Activated T-helper 2 cell treated with anti-CD3 and anti-CD28 coated beads, Interferon-gamma antibody, Interleukin-2, Interleukin-4, amounts not matched to agents 10 μg/mL and 5 μg/mL and 100 μg/mL, durations not matched to agents 14 hours and 24 hours and 36 hours (primary cell): ENCODE measurements around the gene SDSL. TPM values are rescaled to one million over a fixed set of nuclear protein-coding genes. Genes with fewer than 3 reads are reported as not detected.

Experiments
- DNase-seq: peaks from one replicate; pipeline ENCODE4 v3.0.0; 2021; ENCODE audit warnings: low spot score
- H3K27ac Mint-ChIP-seq: one replicate; pipeline ENCODE4 v1.8.0; 2021; ENCODE audit warnings: mixed read lengths
- H3K27me3 Mint-ChIP-seq: one replicate; pipeline ENCODE4 v1.8.0; 2021; ENCODE audit warnings: low read depth, mixed read lengths
- H3K36me3 Mint-ChIP-seq: one replicate; pipeline ENCODE4 v1.8.0; 2021; ENCODE audit warnings: low read depth, mixed read lengths
- H3K4me1 Mint-ChIP-seq: one replicate; pipeline ENCODE4 v1.8.0; 2021; ENCODE audit warnings: low read depth, mixed read lengths
- H3K4me3 Mint-ChIP-seq: one replicate; pipeline ENCODE4 v1.8.0; 2021; ENCODE audit warnings: low read depth, mild to moderate bottlenecking, moderate library complexity, mixed read lengths
- H3K9me3 Mint-ChIP-seq: one replicate; pipeline ENCODE4 v1.8.0; 2021; ENCODE audit warnings: mixed read lengths
- intact Hi-C: fragments of 100-400 bp; cut with micrococcal nuclease; formaldehyde crosslinking; loops from one replicate; pipeline ENCODE4 v1.15.1; 2023
- total RNA-seq: library from RNA; stranded (reverse); gene quantifications from 2 replicates; pipeline ENCODE4 v1.2.3, GENCODE V29; 2022

Gene SDSL
- total RNA-seq, 1 donor from 2014 or later = 0.46 TPM

DNA sequence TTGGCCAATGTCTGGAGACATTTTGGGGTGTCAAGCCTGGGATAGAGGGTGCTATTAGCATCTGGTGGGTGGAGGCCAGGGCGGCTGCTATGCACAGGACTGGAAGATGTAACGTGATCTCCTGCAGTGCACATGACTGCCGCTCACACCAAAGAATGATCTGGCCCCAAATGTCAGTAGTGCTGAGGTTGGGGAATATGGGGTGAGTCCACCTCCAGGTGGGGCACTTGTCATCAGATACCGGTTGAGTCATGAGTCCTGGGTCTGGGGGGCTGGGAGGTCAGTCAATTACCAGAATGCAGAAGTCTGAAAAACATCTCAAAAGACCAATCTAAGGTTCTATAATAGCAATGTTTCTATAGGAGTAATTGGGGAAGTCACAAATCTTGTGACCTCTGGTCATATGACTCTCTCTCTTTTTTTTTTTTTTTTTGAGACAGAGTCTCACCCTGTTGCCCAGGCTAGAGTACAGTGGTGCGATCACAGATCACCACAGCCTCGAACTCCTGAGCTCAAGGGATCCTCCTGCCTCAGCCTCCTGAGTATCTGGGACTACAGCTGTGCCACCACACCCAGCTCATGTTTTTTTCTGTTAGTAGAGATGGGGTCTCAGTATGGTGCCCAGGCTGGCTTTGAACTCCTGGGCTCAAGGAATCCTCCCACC lies 6.0 kb upstream of the SDSL start:
- intact Hi-C loops = no loop called here

DNA sequence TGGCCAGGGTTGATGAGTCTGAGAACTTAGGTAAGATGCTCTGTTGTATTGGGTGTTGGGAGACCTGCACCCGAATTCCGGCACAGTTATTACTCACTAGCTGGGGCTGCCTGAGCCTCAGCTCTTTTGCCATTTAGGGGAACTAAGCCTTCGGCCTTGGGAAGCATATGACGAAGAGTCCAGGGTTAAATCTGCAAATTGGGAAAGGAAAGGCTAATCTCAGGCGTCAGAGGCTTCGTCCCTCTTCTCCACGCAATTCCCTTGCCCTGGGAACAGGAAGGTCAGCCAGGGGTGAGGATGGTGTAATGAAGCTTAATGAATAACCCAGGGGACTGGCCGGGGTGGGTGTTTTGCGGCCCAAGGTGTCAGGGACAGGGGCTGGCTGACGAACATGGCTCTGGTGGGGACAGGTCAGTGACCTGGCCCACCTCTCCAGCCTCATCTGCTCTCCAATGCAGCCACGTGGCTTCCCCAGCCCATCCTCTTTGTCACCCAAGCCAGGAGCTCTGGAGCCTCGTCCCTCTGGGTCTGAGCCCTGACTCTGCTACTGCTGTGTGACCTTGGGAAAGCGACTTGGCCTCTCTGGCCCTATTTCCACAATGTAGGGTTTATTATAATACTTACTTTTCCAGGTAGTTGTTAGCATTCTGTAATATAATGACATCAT lies 3.8 kb upstream of the SDSL start:
- Mint-ChIP-seq H3K27ac (no peak overlapping the region), H3K4me1 (peaks cover 7% of the 10 kb centered on the region), H3K4me3 (no peak overlapping the region), H3K9me3 (no peaks in the 10 kb centered on the region), H3K36me3 (no peaks in the 10 kb centered on the region), H3K27me3 (peaks cover 8% of the 10 kb centered on the region)
- no peak for DNase-seq
- intact Hi-C loops = no loop called here

More for the DNA sequence above, 6.0 kb upstream of the SDSL start:
- no peak for DNase-seq
- Mint-ChIP-seq H3K4me1 (no peaks in the 10 kb centered on the region), H3K36me3 (no peaks in the 10 kb centered on the region), H3K27ac (no peak overlapping the region), H3K27me3 (peaks cover 10% of the 10 kb centered on the region), H3K4me3 (no peak overlapping the region), H3K9me3 (no peaks in the 10 kb centered on the region)

DNA sequence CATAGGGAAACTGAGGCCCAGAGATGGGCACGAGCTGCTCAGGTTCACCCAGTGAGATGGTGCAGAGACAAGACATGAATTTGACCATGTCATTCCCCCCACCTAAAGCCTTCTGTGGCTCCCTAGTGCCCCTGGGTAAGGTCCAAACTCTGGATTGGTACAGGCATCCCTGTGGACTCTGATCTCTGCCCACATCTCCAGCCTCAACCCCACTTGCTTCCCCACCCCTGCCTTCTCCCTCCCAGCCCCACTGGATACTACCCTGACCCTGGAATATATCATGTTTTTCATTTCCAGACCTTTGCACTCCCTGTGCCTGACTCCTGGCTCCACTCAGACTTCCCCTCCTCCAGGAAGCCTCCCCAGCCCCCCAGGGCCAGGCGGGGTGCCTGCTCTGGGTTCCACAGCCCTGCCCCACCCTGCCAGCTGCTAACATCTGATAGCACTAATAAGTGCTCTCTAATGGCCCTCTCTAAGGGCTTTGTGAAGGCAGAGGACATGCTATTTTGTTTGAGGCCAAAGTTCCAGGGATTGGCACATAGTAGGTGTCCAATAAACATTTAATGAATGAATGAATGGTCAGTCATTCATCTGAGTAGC lies 1.1 kb upstream of the SDSL start:
- Mint-ChIP-seq H3K27me3 (peaks cover 3% of the 10 kb centered on the region), H3K4me3 (no peak overlapping the region), H3K9me3 (no peaks in the 10 kb centered on the region), H3K4me1 (peaks cover 7% of the 10 kb centered on the region), H3K27ac (no peak overlapping the region), H3K36me3 (no peaks in the 10 kb centered on the region)
- no peak for DNase-seq
- intact Hi-C loops = no loop called here

DNA sequence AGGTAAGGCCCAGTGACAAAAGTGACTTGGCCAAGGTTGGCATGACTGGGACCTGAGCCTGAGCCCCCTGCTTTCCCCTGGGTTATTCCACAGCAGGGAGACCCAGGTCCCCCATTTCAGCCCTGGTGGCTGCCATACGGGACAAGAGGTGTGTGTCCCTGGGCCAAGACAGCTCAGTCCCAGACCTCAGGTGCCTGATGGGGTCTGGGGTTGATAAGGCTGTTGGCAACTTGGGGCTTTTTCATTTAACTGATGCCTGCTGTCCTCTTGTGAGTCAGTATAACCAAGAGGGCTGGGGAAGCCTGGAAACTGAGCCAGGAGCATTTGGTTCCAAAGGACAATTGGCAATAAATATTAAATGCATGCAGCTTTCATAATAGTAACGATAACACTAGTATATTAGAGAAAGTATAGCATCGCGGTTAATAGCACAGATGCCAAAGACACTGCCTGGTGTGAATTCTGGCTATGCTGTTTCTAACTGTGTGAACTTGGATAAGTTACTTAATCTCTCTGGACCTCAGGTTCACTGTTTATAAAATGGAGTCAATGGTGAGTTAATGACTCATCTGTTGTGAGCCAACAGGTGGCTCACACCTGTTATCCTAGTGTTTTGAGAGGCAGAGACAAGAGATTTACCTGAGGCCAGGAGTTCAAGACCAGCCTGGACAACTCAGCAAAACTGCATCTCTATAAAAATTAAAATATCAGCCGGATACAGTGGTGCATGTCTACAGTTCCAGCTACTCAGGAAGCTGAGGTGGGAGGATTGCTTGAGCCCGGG lies 898 bp downstream of the SDSL start:
- H3K27ac Mint-ChIP-seq = no peak overlapping the region
- H3K27me3 Mint-ChIP-seq = peaks cover 3% of the 10 kb centered on the region
- H3K4me3 Mint-ChIP-seq = no peak overlapping the region
- no peak for DNase-seq
- H3K4me1 Mint-ChIP-seq = peaks cover 7% of the 10 kb centered on the region
- intact Hi-C loops = loop anchor here (2.0 kb wide), 1 partner anchor 64 kb away; the partner anchor contains the start of gene PLBD2
- no peaks in the 10 kb centered on the region for H3K36me3 Mint-ChIP-seq
- H3K9me3 Mint-ChIP-seq = no peaks in the 10 kb centered on the region

- Mint-ChIP-seq H3K36me3 (no peaks in the 10 kb centered on the region), H3K4me3 (no peak overlapping the region), H3K4me1 (peaks cover 7% of the 10 kb centered on the region), H3K9me3 (no peaks in the 10 kb centered on the region), H3K27ac (no peak overlapping the region), H3K27me3 (peaks cover 2% of the 10 kb centered on the region)
- no peak for DNase-seq
- intact Hi-C loops = loop anchor here (2.0 kb wide), 1 partner anchor 228 kb away; no protein-coding TSS in a partner anchor
These were observed 2.3 kb downstream of the SDSL start for GRCh38 chr12:113424456-113424855.

- Mint-ChIP-seq H3K9me3 (no peaks in the 10 kb centered on the region), H3K27ac (no peak overlapping the region), H3K27me3 (peaks cover 5% of the 10 kb centered on the region), H3K4me3 (no peak overlapping the region), H3K4me1 (peaks cover 7% of the 10 kb centered on the region), H3K36me3 (no peaks in the 10 kb centered on the region)
- intact Hi-C loops = loop anchor here (1.0 to 2.0 kb wide), 2 partner anchors 113 to 228 kb away; no protein-coding TSS in a partner anchor
- DNase-seq = peak; percentile 38
These were observed 3.0 kb downstream of the SDSL start for GRCh38 chr12:113424915-113425823.

DNA sequence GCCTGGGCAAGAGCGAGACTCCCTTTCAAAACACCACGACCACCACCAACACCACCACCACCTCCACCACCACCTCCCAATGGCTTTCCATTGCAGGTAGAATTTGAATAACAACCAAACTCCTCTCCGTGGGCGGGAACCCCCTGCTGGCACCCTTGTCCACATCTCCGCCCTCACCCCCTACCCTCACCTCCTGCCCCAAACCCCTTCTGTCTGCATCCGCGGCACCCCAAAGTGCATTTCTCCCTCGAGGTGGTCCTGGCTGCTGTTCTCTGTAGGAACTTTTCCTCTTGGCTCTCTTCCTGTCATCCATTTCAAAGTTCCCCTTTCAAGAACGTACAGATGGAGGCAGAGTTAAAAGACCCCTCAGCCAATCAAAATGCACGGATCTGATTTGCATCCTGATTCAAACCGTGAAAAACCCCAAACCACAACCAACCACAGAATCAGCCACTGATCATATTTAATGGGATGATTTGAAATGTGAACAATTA lies 3.8 kb downstream of the SDSL start:
- no peak overlapping the region for H3K27ac Mint-ChIP-seq
- H3K4me1 Mint-ChIP-seq = peaks cover 7% of the 10 kb centered on the region
- intact Hi-C loops = loop anchor here (1.0 to 2.0 kb wide), 2 partner anchors 114 to 229 kb away; no protein-coding TSS in a partner anchor

GRCh38 chr12:113427882-113428281 lies 5.7 kb downstream of the SDSL start:
- intact Hi-C loops = no loop called here
- no peak overlapping the region for H3K27ac Mint-ChIP-seq
- no peaks in the 10 kb centered on the region for H3K9me3 Mint-ChIP-seq
- no peak overlapping the region for H3K4me3 Mint-ChIP-seq
- no peaks in the 10 kb centered on the region for H3K4me1 Mint-ChIP-seq
- DNase-seq = no peak
- H3K36me3 Mint-ChIP-seq = no peaks in the 10 kb centered on the region
- peaks cover 5% of the 10 kb centered on the region for H3K27me3 Mint-ChIP-seq

More for the DNA sequence above, 3.8 kb downstream of the SDSL start:
- DNase-seq = no peak
- Mint-ChIP-seq H3K27me3 (peaks cover 5% of the 10 kb centered on the region), H3K4me3 (no peak overlapping the region), H3K9me3 (no peaks in the 10 kb centered on the region), H3K36me3 (no peaks in the 10 kb centered on the region)

DNA sequence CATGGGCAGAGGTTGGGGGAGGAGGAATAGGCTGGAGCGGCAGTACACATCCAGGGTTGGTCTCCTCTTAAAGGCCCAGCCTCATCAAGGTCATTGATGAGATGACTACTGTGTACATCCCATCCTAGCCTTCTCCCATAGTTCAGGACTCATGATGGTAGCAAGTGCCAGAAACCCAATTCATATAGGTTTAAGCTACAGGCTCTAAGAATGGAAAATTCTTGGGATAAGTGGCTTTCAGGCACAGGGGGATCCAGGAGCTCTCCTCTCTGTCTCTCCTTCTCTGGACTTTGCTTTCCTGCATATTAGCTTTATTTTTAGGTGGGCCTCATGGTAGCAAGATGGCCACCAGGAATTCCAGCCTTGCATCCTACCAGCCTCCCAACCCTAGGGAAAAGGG lies 6.3 kb downstream of the SDSL start:
- peaks cover 5% of the 10 kb centered on the region for H3K27me3 Mint-ChIP-seq
- no peak overlapping the region for H3K4me3 Mint-ChIP-seq
- H3K27ac Mint-ChIP-seq = no peak overlapping the region
- no peaks in the 10 kb centered on the region for H3K9me3 Mint-ChIP-seq
- intact Hi-C loops = no loop called here
- no peaks in the 10 kb centered on the region for H3K36me3 Mint-ChIP-seq
- H3K4me1 Mint-ChIP-seq = no peaks in the 10 kb centered on the region
- no peak for DNase-seq

DNA sequence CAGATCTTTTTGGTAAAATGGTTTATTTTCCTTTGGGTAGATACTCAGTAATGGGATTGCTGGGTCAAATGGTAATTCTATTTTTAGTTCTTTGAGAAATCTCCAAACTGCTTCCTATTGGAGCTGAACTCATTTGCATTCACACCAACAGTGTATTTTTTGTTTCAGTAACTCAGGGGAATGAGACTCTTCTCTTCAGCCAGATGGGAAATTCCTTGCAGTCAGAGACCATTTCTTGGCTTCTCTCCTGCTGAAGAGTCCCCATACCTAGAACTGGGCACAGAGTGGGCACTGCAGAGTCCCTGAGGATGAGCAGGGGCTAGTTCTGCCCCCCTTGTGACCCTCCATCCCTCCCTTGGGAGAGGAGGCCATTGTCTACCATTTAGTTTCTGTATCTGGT lies 10.8 kb downstream of the SDSL start:
- Mint-ChIP-seq H3K27ac (no peak overlapping the region), H3K9me3 (no peaks in the 10 kb centered on the region), H3K4me1 (no peaks in the 10 kb centered on the region), H3K36me3 (no peaks in the 10 kb centered on the region), H3K4me3 (no peak overlapping the region), H3K27me3 (peaks cover 3% of the 10 kb centered on the region)
- intact Hi-C loops = no loop called here
- DNase-seq = no peak

- H3K9me3 Mint-ChIP-seq = no peaks in the 10 kb centered on the region
- H3K4me1 Mint-ChIP-seq = no peaks in the 10 kb centered on the region
- no peak overlapping the region for H3K27ac Mint-ChIP-seq
- intact Hi-C loops = no loop called here
- no peaks in the 10 kb centered on the region for H3K27me3 Mint-ChIP-seq
- H3K36me3 Mint-ChIP-seq = no peaks in the 10 kb centered on the region
- DNase-seq = no peak
- H3K4me3 Mint-ChIP-seq = no peak overlapping the region
These were observed 13.2 kb downstream of the SDSL start for GRCh38 chr12:113435367-113435766.

DNA sequence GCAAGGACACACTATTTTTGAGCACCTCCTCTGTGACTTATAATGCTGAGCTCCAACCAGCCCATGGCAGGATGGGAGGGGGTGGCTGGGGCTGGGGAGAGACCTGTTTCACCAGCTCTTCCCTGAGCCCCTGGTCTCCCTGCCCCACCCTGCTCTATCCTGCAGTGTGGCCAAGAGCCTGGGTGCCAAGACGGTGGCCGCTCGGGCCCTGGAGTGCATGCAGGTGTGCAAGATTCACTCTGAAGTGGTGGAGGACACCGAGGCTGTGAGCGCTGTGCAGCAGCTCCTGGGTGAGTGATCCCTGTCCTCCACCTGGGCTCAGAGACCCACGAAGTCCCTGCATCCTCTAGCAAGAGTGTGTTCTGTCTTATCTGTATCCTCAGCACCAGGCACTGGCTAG lies 14.4 kb downstream of the SDSL start:
- H3K9me3 Mint-ChIP-seq = no peaks in the 10 kb centered on the region
- H3K27ac Mint-ChIP-seq = no peak overlapping the region
- no peak for DNase-seq
- H3K36me3 Mint-ChIP-seq = no peaks in the 10 kb centered on the region
- intact Hi-C loops = no loop called here
- no peaks in the 10 kb centered on the region for H3K4me1 Mint-ChIP-seq
- no peaks in the 10 kb centered on the region for H3K27me3 Mint-ChIP-seq
- H3K4me3 Mint-ChIP-seq = no peak overlapping the region
